ENCODE data around the gene ARSG.

DNA sequence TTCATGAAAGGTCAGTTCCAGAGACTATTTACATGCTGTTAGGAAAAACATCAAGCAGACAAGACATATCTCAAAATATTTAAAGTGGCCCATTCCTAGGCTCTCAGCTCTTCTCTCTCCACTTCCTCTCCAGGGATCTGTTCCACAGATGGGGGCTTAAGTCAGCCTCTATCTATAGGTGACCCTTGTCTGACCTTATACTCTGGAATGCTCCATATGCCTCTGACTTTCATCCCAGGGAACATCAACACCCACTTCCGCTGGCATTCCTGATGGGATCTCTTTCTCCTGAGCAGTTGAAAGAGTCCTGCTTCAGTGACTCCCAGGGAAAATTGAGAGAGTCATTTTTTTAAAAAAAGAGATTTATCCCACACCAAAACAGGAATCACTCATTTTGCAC is 177.5 kb downstream of the ARSG start:
- TF ChIP-seq, protein P1, sequence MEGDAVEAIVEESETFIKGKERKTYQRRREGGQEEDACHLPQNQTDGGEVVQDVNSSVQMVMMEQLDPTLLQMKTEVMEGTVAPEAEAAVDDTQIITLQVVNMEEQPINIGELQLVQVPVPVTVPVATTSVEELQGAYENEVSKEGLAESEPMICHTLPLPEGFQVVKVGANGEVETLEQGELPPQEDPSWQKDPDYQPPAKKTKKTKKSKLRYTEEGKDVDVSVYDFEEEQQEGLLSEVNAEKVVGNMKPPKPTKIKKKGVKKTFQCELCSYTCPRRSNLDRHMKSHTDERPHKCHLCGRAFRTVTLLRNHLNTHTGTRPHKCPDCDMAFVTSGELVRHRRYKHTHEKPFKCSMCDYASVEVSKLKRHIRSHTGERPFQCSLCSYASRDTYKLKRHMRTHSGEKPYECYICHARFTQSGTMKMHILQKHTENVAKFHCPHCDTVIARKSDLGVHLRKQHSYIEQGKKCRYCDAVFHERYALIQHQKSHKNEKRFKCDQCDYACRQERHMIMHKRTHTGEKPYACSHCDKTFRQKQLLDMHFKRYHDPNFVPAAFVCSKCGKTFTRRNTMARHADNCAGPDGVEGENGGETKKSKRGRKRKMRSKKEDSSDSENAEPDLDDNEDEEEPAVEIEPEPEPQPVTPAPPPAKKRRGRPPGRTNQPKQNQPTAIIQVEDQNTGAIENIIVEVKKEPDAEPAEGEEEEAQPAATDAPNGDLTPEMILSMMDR (optimal IDR thresholded peaks at IDR 0.05 in 1 of 3, IDR thresholded peaks at IDR 0.05 in 1 of 3, conservative IDR thresholded peaks at IDR 0.05 in 1 of 3; ENCODE audit: extremely low read depth in 1 of 3, insufficient read depth in 2 of 3, low read length in 3 of 3) = no peak
- TF ChIP-seq EZH2 (IDR thresholded peaks at IDR 0.05; ENCODE audit: low read length) = no peak
